Breast epithelium (tissue), 4 donors: ENCODE measurements around the gene SUMF2. TPM values are rescaled to one million over a fixed set of nuclear protein-coding genes. Genes with fewer than 3 reads are reported as not detected.
"Not testable (repeated sequence)": the region's sequence is repeated elsewhere in the genome, so short reads cannot be mapped to it uniquely, and the experiment has no call there.

ENCODE experiments used
- DNase-seq, 2 donors: peaks; one replicate each; pipeline ENCODE4 v3.0.0-alpha.2; 2019; ENCODE audit warnings: low spot score in 2 of 2
- H3K27ac ChIP-seq, 2 donors: fragments of 200-600 bp; sonication (generic) in 1 of 2; one replicate each; pipeline ENCODE4 v1.5.1; 2016 to 2019; ENCODE audit warnings: mild to moderate bottlenecking in 1 of 2
- H3K27me3 ChIP-seq, 2 donors: fragments of 200-600 bp; sonication (generic) in 1 of 2; one replicate each; pipeline versions ENCODE4 v1.5.1 to v1.6.0; 2017 to 2019; ENCODE audit warnings: control low read depth in 1 of 2, mild to moderate bottlenecking in 1 of 2
- H3K36me3 ChIP-seq: fragments of 200-600 bp; one replicate; pipeline ENCODE4 v1.5.1; 2019
- H3K4me1 ChIP-seq, 2 donors: fragments of 200-600 bp; sonication (generic); one replicate each; pipeline ENCODE4 v1.5.1; 2016 to 2019; ENCODE audit warnings: control low read depth in 1 of 2
- H3K4me3 ChIP-seq, 3 donors: fragments of 200-600 bp; sonication (generic); 1 replicate in 2 of 3; 2 replicates in 1 of 3; pipeline ENCODE4 v1.5.1; 2016 to 2019; ENCODE audit warnings: mild to moderate bottlenecking in 3 of 3, moderate library complexity in 2 of 3
- H3K9me3 ChIP-seq, 2 donors: fragments of 200-600 bp; sonication (generic) in 1 of 2; one replicate each; pipeline ENCODE4 v1.5.1; 2016 to 2019; ENCODE audit warnings: control low read depth in 1 of 2
- POLR2A ChIP-seq: fragments of 450-650 bp; IDR thresholded peaks from one replicate; pipeline ENCODE4 v1.6.1; 2016; ENCODE audit warnings: antibody characterized with exemption, mild to moderate bottlenecking, moderate library complexity
- POLR2AphosphoS5 ChIP-seq, 3 donors: sonication (generic); formaldehyde crosslinking; IDR thresholded peaks; one replicate each; pipeline ENCODE4 v1.6.1; 2017; ENCODE audit warnings: antibody characterized with exemption in 3 of 3
- intact Hi-C: fragments of 100-400 bp; cut with DNase I; formaldehyde crosslinking; loops from one replicate; pipeline ENCODE4 v1.15.1; 2023; ENCODE audit warnings: low total_unique reads
- total RNA-seq, 3 donors: library from RNA; depleted of rRNA; stranded (reverse); fragments of >200 nt; gene quantifications; one replicate each; pipeline ENCODE4 v1.1.0, GENCODE V29; 2016
- TF ChIP-seq, protein P1 (sequence below), 3 donors: fragments of 450-650 bp; IDR thresholded peaks; one replicate each; pipeline ENCODE4 v1.5.1; 2016 to 2017; ENCODE audit warnings: antibody characterized with exemption in 3 of 3, mild to moderate bottlenecking in 3 of 3, moderate library complexity in 3 of 3

SUMF2 gene
- total RNA-seq, 3 donors from 2014 or later = 123 to 131 (median 127) TPM

DNA sequence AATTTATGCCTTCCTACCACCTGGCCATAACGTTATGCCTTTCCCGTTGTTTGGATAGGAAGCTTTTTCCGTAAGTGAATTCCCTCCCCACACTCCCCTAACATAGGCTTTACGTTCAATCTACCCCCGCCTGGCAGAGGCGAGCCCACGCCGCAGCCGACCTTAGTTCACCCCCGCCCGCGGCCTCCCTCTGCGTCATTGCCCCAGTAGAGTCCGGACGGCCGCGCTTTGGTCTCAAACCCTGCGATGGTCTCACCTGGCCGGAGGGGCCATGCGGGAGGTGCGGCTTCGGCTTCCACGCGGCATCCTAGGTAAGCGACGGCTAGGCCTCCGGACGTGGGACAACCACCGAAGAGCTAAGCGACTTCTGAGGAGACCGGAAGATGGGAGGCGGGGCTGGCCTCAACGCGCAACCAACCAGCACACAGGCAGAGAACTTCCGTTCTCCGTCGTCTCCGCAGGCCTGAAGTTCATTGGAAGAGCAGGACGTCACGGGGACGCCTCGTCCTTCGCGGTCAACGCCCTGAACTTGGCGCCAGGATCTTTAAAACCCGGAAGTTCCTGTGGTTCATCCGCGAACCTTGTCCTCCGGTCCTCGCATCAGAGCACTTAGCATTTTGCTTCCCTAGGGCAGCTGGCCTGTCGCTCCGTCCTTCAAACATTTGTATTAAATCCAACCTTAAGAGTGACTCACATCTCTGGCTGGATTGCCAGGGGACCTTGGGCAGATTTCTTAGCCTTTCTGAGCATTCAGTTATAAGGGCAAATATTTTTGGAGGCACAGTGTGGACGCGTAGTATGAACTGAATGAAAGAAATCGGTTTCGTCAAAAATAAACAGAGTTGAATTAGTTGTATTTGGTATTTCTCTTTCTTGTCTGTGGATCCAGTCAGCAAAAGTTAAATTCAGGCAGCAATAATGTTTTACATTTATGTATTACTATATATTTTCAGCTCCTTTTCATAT lies 42.3 kb downstream of the SUMF2 start, which contains the start of gene CHCHD2:
CHCHD2 (minus strand) TSS at position 369 of the 966 bp plus-strand sequence; CDS start at position 306, 63 bp downstream.
- H3K9me3 ChIP-seq = no peaks in the 10 kb centered on the region
- peak within 1 kb of the TSS; percentile 93 to 96 for H3K27ac ChIP-seq
- peak; percentile 95 to 98 for DNase-seq
- TF ChIP-seq, protein P1, sequence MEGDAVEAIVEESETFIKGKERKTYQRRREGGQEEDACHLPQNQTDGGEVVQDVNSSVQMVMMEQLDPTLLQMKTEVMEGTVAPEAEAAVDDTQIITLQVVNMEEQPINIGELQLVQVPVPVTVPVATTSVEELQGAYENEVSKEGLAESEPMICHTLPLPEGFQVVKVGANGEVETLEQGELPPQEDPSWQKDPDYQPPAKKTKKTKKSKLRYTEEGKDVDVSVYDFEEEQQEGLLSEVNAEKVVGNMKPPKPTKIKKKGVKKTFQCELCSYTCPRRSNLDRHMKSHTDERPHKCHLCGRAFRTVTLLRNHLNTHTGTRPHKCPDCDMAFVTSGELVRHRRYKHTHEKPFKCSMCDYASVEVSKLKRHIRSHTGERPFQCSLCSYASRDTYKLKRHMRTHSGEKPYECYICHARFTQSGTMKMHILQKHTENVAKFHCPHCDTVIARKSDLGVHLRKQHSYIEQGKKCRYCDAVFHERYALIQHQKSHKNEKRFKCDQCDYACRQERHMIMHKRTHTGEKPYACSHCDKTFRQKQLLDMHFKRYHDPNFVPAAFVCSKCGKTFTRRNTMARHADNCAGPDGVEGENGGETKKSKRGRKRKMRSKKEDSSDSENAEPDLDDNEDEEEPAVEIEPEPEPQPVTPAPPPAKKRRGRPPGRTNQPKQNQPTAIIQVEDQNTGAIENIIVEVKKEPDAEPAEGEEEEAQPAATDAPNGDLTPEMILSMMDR (IDR thresholded peaks at IDR 0.05) = peak in 2 of 3 donors; percentile 10 to 20
- peak; percentile 93 to 99 (median 96) for TF ChIP-seq POLR2AphosphoS5 (IDR thresholded peaks at IDR 0.05)
- TF ChIP-seq POLR2A = peak; percentile 88
- no peaks in the 10 kb centered on the region for H3K27me3 ChIP-seq
- H3K4me1 ChIP-seq = no peaks in the 10 kb centered on the region
- no peaks in the 10 kb centered on the region for H3K36me3 ChIP-seq
- intact Hi-C loops = no loop called here
- H3K4me3 ChIP-seq = peak within 1 kb of the TSS; percentile 87 to 89 (median 87)

DNA sequence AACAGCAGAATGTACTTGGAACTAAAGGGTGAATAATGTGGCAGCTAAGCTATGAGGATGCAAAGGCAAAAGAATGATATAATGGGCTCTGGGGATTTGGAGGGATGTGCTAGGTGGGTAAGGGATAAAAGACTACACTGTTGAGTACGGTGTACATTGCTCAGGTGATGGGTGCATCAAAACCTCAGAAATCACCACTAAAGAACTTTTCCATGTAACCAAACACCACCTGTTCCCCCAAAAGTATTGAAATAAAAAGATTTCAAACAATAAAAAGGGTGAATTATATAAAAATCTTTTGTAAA lies 43.8 kb downstream of the SUMF2 start:
- Histone ChIP-seq H3K4me3 (no peak overlapping the region), H3K4me1 (no peaks in the 10 kb centered on the region), H3K9me3 (no peaks in the 10 kb centered on the region), H3K27me3 (no peaks in the 10 kb centered on the region), H3K27ac (no peak overlapping the region), H3K36me3 (no peaks in the 10 kb centered on the region)
- intact Hi-C loops = no loop called here
- DNase-seq = no peak
- TF ChIP-seq POLR2A = no peak
- no peak for TF ChIP-seq POLR2AphosphoS5 (IDR thresholded peaks at IDR 0.05)
- TF ChIP-seq, protein P1 (IDR thresholded peaks at IDR 0.05) = no peak

DNA sequence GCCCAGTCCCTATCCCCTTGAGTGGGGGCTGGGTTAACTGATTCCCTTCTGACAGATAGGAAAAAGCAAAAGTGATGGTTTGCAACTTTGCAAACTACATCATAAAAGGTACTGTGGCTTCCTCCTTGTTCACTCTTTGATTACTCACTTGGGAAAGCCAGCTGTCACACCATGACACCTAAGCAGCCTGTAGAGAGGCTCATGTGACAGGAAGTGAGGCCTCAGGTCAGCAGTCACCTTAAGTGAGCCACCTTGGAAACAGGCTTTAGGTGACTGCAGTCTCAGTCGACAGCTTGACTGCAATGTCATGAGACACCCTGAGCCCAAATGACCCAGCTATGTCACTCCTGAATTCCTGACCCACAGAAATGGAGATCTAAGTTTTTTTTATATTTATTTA lies 46.5 kb downstream of the SUMF2 start:
- TF ChIP-seq POLR2A (no peak), POLR2AphosphoS5 (IDR thresholded peaks at IDR 0.05) (no peak)
- TF ChIP-seq, protein P1 (IDR thresholded peaks at IDR 0.05) = no peak
- no peaks in the 10 kb centered on the region for H3K36me3 ChIP-seq
- H3K4me3 ChIP-seq = no peak overlapping the region
- H3K27me3 ChIP-seq = peaks cover 0 to under 1% of the 10 kb centered on the region in 2 donors
- no peak for DNase-seq
- no peaks in the 10 kb centered on the region for H3K9me3 ChIP-seq
- intact Hi-C loops = no loop called here
- no peak overlapping the region for H3K27ac ChIP-seq
- H3K4me1 ChIP-seq = no peaks in the 10 kb centered on the region

DNA sequence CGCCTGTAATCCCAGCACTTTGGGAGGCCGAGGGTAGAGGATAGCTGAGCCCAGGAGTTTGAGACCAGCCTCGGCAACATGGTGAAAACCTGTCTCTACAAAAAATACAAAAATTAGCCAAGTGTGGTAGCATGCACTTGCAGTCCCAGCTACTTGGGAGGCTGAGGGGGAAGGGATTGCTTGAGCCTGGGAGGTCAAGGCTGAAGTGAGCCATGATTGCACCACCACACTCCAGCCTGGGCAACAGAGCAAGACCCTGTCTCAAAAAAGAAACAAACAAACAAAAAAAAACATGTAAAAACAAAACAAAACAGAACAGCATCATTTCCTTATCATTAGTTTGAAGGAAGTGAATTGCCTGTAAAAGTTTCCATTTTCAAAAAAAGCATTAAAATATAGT lies 48.2 kb downstream of the SUMF2 start:
- H3K27me3 ChIP-seq, H3K9me3 ChIP-seq, H3K4me1 ChIP-seq, intact Hi-C loops, DNase-seq, H3K36me3 ChIP-seq, H3K27ac ChIP-seq, H3K4me3 ChIP-seq: not testable (repeated sequence)

DNA sequence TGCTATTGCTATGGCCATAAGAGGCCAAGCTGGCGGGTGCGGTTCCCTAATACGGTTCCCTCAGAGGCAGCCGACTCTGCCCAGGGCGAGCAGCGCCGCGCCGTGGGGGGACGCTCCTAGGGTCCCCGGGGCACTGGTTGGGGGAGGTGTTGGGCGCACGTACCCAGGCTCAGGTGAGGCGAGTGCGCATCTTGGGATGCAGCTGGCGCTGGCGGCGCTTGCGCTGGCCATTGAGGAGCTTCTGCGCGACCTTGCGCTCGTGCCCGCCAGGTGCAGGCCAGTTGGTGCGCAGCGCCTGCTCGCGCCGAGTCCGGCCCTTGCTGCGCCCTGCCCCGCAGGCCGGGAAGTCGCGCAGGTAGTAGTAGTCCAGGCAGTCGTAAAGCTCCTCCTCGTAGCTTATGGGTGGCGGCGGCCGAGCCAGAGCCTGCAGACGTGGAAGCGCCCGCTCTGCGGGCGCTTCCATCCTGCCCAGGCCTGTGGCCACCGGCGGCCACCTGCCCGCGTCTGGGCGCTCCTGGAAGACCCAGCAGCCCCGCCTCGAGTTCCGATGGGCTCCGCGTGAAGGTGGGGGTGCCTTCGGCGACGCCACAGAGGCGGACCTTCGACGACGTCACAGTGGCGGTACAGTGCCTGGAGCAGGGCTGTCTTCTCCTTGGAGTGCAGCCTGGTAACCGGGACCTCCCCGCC lies 51.9 kb downstream of the SUMF2 start, which contains the start of gene NUPR2:
NUPR2 (minus strand) TSS at position 566 of the 687 bp plus-strand sequence; CDS start at position 463, 103 bp downstream.
- peak in 1 of 2 donors; percentile 65 for DNase-seq
- peaks cover 0 to 7% of the 10 kb centered on the region in 2 donors for H3K27me3 ChIP-seq
- H3K27ac ChIP-seq = peak within 1 kb of the TSS in 1 of 2 donors; percentile 74
- H3K4me3 ChIP-seq = peak within 1 kb of the TSS in 2 of 3 donors; percentile 55 to 60
- no peaks in the 10 kb centered on the region for H3K36me3 ChIP-seq
- TF ChIP-seq POLR2AphosphoS5 (IDR thresholded peaks at IDR 0.05) (no peak), POLR2A (no peak)
- TF ChIP-seq, protein P1 (IDR thresholded peaks at IDR 0.05) = no peak
- no peaks in the 10 kb centered on the region for H3K4me1 ChIP-seq
- intact Hi-C loops = no loop called here
- H3K9me3 ChIP-seq = no peaks in the 10 kb centered on the region
